ENCODE data around the gene FRMPD2. TPM values are rescaled to one million over a fixed set of nuclear protein-coding genes. Genes with fewer than 3 reads are reported as not detected.
A peak's percentile ranks its signal among the peaks of the same experiment; 100 is the strongest.

FRMPD2 gene
- total and polyA plus RNA-seq, 2 of the 4 experiments (the other 2 are of a cell fraction) = 0.18 TPM; not detected in 1

DNA sequence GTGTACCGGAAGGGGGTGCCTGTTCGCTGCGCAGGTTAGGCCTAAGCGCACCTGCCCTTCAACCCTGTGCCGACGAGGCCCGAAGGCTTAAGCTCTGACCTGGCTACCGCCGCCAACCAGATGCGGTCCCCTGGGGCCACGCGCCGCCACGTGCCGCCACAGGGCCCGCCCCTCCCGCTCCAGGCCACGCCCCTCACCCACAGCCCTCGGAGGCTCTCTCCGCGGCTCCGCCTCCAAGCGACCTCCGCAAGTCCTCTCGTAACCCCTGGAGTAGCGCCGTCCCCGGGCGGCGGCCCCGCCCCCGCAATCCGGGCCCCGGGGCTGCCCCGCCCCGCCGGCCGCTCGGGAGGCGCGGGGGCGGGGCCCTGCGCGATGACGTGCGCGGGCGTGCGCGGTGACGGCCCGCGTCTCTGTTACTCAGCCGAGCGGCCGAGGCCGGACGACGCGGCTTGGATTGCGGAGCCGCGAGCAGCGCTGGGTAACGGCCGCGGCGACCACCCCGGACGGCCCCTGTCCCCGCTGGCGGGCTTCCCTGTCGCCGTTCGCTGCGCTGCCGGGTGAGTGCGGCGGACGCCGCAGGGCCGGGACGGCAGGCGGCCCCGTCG, 31.9 kb upstream of the FRMPD2 start, which contains the start of gene MAPK8:
TSS of gene MAPK8 (plus strand) at position 413 of the 605 bp plus-strand sequence. CDS start 94,984 bp downstream, outside the sequence.
- intact Hi-C loops (cut with micrococcal nuclease) (no loop called here), dilution Hi-C loops (cut with HindIII; ENCODE audit: low sequenced_read_pairs, unreplicated experiment) (no loop called here), in situ Hi-C loops (cut with MboI; ENCODE audit: low sequenced_read_pairs) (no loop called here)
- DNase-seq = peak; percentile 81
- ATAC-seq (ENCODE audit: low read depth) = peak; percentile 93
- Histone ChIP-seq H3K14ac (replicated peaks; ENCODE audit: low read depth, low read length) (peak within 1 kb of the TSS; percentile 69), H2BK5ac (ENCODE audit: low read depth, low read length, poor library complexity, severe bottlenecking) (peak within 1 kb of the TSS; percentile 84), H4K5ac (ENCODE audit: low read depth, low read length) (peak within 1 kb of the TSS; percentile 46), H3K36me3 (ENCODE audit: control insufficient read depth, insufficient read depth, low read length) (no peaks in the 10 kb centered on the region), H4K8ac (ENCODE audit: low read depth in 2 of 2, low read length in 2 of 2) (peak within 1 kb of the TSS; percentile 40 to 57; a peak in 3 of 4 replicates), H2AFZ (replicated peaks; ENCODE audit: low read length, poor library complexity) (peak within 1 kb of the TSS; percentile 95), H2BK120ac (ENCODE audit: low read depth, low read length) (peak within 1 kb of the TSS; percentile 29; the same call in 1 of the 2 replicates), H3K4me2 (ENCODE audit: low read depth, low read length) (peak within 1 kb of the TSS; percentile 98), H4K20me1 (ENCODE audit: insufficient read depth, low read length) (peaks cover 32% of the 10 kb centered on the region), H2AK9ac (replicated peaks; ENCODE audit: low read depth, low read length, poor library complexity) (peak within 1 kb of the TSS; percentile 90), H3K9me3 (ENCODE audit: control insufficient read depth, insufficient read depth, low read length) (no peaks in the 10 kb centered on the region), H3K56ac (ENCODE audit: extremely low read depth, insufficient read depth, low read length) (peak within 1 kb of the TSS; percentile 66), H2AK5ac (ENCODE audit: low read depth, low read length) (peak within 1 kb of the TSS; percentile 54), H4K91ac (ENCODE audit: insufficient read depth, low read depth, low read length) (peak within 1 kb of the TSS; percentile 43; the same call in 1 of the 2 replicates), H3K4ac (ENCODE audit: low read depth, low read length) (peak within 1 kb of the TSS; percentile 66), H3K27me3 (ENCODE audit: control insufficient read depth, insufficient read depth, low read length) (peaks cover 7% of the 10 kb centered on the region), H3K18ac (ENCODE audit: low read depth, low read length) (peak within 1 kb of the TSS; percentile 50), H2BK15ac (ENCODE audit: low read depth, low read length) (0 out of 3 replicates have a peak within 1 kb of the TSS, but pooled peaks have one; percentile 48), H3K4me3 (ENCODE audit: insufficient read depth, low read depth, low read length) (peak within 1 kb of the TSS; percentile 96), H3K23ac (ENCODE audit: low read depth, low read length) (peak within 1 kb of the TSS; percentile 94), H3K79me1 (ENCODE audit: low read depth in 1 of 2, low read length in 2 of 2) (peaks cover 6 to 41% of the 10 kb centered on the region in 2 experiments; a peak in 2 of 4 replicates), H3K4me1 (ENCODE audit: control insufficient read depth, insufficient read depth, low read length) (peaks cover 8% of the 10 kb centered on the region), H3K27ac (ENCODE audit: insufficient read depth, low read length) (peak within 1 kb of the TSS; percentile 97), H3K9me1 (ENCODE audit: insufficient read depth, low read length) (0 out of 2 replicates have a peak, but pooled peaks cover 3% of the 10 kb centered on the region), H3K9ac (ENCODE audit: low read depth, low read length) (peak within 1 kb of the TSS; percentile 99), H2BK20ac (ENCODE audit: low read depth, low read length) (peak within 1 kb of the TSS; percentile 31; the same call in 1 of the 2 replicates)
- CTCF ChIA-PET = no interaction called here
- 1% methylated on average over 34 of the region's 86 CpGs; no CpG with 5 or more reads in 1 of the 2 experiments for WGBS, 2 experiments (ENCODE audit: extremely low coverage in 2 of 2, insufficient read length in 1 of 2)
- no TSS peak for BruUV-seq (replicated peaks)
- POLR2A ChIA-PET (ENCODE audit: unreplicated experiment) = no interaction called here
- peak; percentile 96 for TF ChIP-seq POLR2A (IDR thresholded peaks at IDR 0.05; ENCODE audit: low read depth, low read length)
- TF ChIP-seq, protein P1, sequence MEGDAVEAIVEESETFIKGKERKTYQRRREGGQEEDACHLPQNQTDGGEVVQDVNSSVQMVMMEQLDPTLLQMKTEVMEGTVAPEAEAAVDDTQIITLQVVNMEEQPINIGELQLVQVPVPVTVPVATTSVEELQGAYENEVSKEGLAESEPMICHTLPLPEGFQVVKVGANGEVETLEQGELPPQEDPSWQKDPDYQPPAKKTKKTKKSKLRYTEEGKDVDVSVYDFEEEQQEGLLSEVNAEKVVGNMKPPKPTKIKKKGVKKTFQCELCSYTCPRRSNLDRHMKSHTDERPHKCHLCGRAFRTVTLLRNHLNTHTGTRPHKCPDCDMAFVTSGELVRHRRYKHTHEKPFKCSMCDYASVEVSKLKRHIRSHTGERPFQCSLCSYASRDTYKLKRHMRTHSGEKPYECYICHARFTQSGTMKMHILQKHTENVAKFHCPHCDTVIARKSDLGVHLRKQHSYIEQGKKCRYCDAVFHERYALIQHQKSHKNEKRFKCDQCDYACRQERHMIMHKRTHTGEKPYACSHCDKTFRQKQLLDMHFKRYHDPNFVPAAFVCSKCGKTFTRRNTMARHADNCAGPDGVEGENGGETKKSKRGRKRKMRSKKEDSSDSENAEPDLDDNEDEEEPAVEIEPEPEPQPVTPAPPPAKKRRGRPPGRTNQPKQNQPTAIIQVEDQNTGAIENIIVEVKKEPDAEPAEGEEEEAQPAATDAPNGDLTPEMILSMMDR (conservative IDR thresholded peaks at IDR 0.05; ENCODE audit: low read depth, low read length) = no peak
- TF ChIP-seq MAFK (IDR thresholded peaks at IDR 0.05; ENCODE audit: low read depth, low read length) = no peak
- TF ChIP-seq SMC3 (IDR thresholded peaks at IDR 0.05; ENCODE audit: low read depth, low read length) = no peak
- TF ChIP-seq CHD1 (IDR thresholded peaks at IDR 0.05; ENCODE audit: low read depth, low read length) = no peak
- no peak for TF ChIP-seq CEBPB (IDR thresholded peaks at IDR 0.05; ENCODE audit: low read depth, low read length)
- TF ChIP-seq MXI1 (IDR thresholded peaks at IDR 0.05; ENCODE audit: borderline replicate concordance, low read depth, low read length) = peak; percentile 79; the same call in 1 of the 2 replicates
- TF ChIP-seq, protein P2, sequence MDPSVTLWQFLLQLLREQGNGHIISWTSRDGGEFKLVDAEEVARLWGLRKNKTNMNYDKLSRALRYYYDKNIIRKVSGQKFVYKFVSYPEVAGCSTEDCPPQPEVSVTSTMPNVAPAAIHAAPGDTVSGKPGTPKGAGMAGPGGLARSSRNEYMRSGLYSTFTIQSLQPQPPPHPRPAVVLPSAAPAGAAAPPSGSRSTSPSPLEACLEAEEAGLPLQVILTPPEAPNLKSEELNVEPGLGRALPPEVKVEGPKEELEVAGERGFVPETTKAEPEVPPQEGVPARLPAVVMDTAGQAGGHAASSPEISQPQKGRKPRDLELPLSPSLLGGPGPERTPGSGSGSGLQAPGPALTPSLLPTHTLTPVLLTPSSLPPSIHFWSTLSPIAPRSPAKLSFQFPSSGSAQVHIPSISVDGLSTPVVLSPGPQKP (IDR thresholded peaks at IDR 0.05; ENCODE audit: borderline replicate concordance, low read depth, low read length) = no peak
- TF ChIP-seq MAZ (IDR thresholded peaks at IDR 0.05; ENCODE audit: borderline replicate concordance, low read depth, low read length) = peak; percentile 74; the same call in 1 of the 2 replicates
- TF ChIP-seq BHLHE40 (IDR thresholded peaks at IDR 0.05; ENCODE audit: low read depth, low read length) = peak; percentile 75
- no peak for TF ChIP-seq RFX5 (IDR thresholded peaks at IDR 0.05; ENCODE audit: low read depth, low read length)
- no peak for TF ChIP-seq NFE2L2 (IDR thresholded peaks at IDR 0.05; ENCODE audit: low read depth, low read length)
- TF ChIP-seq, protein P3, sequence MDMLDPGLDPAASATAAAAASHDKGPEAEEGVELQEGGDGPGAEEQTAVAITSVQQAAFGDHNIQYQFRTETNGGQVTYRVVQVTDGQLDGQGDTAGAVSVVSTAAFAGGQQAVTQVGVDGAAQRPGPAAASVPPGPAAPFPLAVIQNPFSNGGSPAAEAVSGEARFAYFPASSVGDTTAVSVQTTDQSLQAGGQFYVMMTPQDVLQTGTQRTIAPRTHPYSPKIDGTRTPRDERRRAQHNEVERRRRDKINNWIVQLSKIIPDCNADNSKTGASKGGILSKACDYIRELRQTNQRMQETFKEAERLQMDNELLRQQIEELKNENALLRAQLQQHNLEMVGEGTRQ (IDR thresholded peaks at IDR 0.05; ENCODE audit: low read depth, low read length) = peak; percentile 86
- TF ChIP-seq FOS (IDR thresholded peaks at IDR 0.05; ENCODE audit: low read depth, low read length) = no peak
- no peak for TF ChIP-seq RAD21 (IDR thresholded peaks at IDR 0.05; ENCODE audit: low read length)
